ENCODE measurements around the gene COG2.
"Not testable (repeated sequence)": the region's sequence is repeated elsewhere in the genome, so short reads cannot be mapped to it uniquely, and the experiment has no call there.

Gene COG2

DNA sequence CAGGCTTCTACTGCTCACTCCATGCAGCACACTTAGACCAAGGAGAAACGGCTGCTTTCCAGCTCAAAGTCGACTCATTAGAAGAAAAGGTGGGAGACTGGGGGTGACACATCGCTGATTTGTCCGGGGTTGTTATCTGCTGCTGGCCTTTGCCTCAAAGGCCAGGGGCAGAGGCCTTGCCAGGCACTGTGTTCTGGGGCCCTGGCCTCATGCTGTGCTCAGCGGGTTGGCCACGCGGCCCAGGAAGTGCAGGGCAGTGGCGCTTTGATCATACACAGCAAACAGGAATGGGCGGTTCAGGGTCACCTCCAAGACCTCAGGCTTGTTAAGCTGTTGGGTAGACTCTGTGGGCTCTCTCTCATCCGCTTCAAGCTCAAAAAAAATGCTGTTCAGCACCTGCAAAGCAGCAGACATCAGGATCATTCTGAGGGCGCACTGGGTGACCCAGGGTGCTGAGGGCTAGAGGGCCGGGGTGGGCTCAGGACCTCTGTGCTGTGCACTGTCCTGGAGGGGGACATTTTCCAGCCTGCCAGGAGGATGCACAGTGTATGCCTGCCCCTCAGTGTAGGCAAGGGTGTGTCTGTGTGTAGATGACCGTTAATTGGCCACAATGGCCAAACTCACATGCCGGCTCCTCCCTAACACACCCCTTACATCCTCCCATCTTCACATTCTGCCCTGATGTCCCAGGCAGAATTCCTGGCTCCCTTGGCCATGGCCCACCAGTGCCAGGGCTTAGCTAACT, 60.8 kb downstream of the COG2 start:
- DNase-seq: no peak

GRCh38 chr1:230703679-230704385, 61.6 kb downstream of the COG2 start:
- no peak for DNase-seq

- no peak for DNase-seq
Measured at GRCh38 chr1:230704830-230705229, 62.5 kb downstream of the COG2 start.

GRCh38 chr1:230705289-230706019, 63.2 kb downstream of the COG2 start:
- DNase-seq: no peak

DNA sequence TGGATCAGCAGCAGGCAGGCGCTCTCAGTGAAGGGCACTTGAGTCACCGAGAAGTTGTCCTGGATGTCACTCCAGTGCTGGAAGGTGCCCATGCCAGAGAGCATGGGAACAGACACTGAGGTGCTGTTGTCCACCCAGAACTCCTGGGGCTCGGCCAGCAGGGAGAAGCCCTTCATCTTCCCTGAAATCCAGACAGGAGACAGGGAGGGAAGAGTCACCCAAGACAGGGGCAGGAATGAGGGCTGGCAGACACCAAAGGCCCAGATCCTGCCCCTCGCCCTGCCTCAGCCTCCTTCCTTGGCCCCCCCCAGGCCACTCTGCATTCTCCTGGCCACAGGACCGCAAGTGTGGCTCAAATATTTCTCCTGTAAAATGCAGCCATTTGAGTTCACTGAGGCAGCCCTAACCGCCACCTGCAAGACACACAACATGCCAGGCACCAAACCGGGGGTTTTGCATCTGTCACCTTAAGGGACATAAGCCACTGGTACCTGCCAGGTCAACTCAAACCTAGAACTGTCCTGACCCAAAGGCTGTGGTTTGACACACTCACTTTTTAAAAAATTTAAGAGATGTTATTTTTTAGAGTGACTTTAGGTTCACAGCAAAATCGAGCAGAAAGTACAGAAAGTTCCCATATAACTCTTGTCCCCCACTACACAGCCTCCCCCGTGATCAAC, 63.9 kb downstream of the COG2 start:
- DNase-seq: no peak

GRCh38 chr1:230706887-230707731, 64.8 kb downstream of the COG2 start:
- DNase-seq: no peak

GRCh38 chr1:230707732-230708630, 65.7 kb downstream of the COG2 start:
- no peak for DNase-seq

GRCh38 chr1:230708631-230709580, 66.6 kb downstream of the COG2 start:
- DNase-seq: no peak

- DNase-seq: no peak
Measured at GRCh38 chr1:230709619-230710542, 67.6 kb downstream of the COG2 start.

GRCh38 chr1:230710543-230710904, 68.2 kb downstream of the COG2 start:
- no peak for DNase-seq

GRCh38 chr1:230711245-230711644, 69.0 kb downstream of the COG2 start:
- no peak for DNase-seq

- DNase-seq: no peak
Measured at GRCh38 chr1:230712470-230712942, 70.2 kb downstream of the COG2 start.

DNA sequence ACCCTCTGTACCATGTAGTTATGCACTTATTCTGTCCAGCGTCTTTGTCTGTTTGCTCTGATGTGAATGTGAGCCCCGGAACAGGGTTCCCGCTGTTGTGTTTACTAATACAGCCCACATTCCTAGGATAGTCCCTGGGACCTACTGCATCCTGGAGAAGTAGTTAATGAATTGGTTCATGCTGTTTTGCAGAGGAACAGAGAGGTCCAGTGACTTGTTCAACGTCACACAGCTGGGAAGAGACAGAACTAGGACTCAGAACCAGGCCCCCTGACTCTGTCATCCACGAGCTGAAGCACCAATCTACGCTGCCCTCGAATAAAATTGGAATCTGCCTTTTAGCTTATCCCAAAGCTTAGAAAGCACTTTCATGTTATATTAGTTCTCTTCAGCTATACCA, 70.9 kb downstream of the COG2 start:
- no peak for DNase-seq

DNA sequence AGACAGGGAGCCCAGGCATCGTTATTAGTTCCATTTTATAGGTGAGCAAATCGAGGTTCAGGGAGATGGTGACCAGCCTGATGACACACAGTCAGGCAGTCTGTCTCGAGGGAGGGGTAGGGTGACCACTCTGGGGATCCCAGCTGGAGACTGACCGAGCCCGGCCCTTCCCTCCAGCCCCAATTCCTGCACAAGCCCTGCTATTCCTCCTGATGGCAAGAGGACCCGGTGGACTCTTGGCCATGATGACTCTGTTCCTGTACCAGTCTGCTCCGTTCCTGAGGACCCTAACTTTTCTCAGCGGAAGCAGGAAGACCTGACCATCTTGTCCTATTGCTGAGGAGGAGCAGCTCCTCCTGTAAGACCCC, 71.2 kb downstream of the COG2 start:
- no peak for DNase-seq

DNA sequence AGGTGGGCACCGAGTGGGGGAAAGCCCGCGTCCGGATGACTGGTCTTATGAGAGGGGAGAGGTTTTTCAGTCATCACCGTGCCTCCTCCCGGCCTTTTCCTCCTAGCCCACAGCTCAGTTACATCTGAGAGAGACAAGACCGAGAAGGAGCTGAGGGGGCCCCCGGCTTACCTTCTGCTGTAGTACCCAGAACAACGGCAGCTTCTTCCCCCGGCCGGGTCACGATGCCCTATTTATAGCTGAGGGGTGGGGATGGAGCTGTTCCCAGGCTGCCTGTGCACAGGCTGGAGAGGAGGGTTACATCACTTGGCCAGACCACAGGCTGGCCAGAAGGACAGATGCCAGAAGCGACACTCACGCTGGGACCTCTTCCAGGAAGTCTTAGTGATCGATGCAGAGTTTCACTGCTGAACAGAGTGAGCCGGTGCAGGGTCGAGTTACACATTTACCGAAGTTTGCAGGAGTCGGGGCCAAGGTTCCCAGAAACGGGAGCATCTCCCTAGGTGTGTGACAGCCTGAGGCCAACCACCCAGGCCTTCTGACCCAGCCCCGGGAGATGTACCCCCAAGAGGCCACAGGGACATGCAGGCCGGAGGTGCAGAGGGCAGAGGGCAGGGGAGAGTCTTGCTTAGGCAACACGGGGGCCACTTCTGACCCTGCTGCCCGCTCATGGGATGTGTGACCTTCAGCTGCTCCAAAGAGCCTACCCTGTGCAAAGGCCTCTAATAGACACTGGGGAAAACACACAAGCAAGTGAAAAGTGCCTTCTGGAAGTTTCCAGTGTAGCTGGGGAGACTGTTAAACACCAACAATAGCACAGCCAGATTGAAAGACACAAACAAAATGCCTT, 71.9 kb downstream of the COG2 start, which contains the start of gene AGT:
AGT (minus strand) TSS at position 208 of the 850 bp plus-strand sequence. CDS start 3,299 bp downstream, outside the sequence.
- DNase-seq: no peak

GRCh38 chr1:230715510-230715909, 73.2 kb downstream of the COG2 start:
- DNase-seq: no peak

DNA sequence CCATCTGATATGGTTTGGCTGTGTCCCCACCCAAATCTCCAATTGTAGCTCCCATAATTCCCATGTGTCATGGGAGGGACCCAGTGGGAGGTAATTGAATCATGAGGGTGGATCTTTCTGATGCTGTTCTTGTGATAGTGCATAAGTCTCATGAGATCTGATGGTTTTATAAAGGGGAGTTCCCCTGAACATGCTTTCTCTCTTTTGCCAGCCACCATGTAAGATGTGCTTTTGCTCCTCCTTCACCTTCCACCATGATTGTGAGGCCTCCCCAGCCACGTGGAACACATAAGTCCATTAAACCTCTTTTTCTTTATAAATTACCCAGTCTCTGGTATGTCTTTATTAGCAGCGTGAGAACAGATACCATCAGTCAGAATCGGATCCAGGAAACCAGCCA, 74.2 kb downstream of the COG2 start:
- not testable (repeated sequence) for DNase-seq

DNA sequence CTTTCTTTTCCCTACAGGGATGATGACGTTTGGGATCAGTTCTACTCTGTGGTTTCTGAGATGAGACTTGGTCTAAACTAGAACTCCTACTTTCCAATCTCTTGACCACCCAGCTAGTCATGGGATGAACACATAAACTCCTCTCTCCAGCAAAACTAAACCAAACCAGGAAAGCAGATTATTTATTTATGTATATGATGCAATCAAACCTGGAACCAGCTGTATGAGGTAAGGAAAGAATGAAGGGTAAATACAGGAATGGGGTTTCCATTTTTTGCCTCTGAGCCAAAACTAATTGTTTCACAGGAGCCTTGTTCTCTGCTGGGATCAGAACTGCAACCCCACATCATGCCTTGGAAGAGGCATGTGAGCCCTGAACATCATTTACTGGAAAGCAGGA, 75.0 kb downstream of the COG2 start:
- DNase-seq: no peak

Data from SW 1271 (cell line).